Measurements from ENCODE around the gene RAB28. TPM values are rescaled to one million over a fixed set of nuclear protein-coding genes. Genes with fewer than 3 reads are reported as not detected.

RAB28 gene
- total and polyA plus RNA-seq, 2 experiments from 2014 or later: 15.3 to 23.9 TPM

DNA sequence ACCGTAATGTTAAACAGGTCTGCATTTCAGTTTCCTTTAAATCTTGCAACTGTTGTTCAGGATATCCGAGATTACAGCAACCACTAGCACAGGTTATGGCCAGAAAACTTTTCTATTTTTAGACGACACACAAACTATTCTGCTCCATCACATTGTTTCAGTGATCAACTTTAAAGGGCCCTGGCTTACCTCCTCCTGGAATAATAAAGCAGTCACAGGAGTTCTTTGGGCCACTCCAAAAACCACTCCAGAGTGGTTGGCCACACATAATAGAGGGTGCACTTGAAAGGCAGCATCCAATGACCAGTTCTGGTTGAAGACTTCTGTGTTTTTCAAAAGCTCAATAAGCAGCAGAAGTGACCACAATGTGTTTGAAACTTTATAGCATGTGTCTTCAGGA lies 118.9 kb downstream of the RAB28 start:
- no peaks in the 10 kb centered on the region for H3K9me3 Mint-ChIP-seq
- no peak overlapping the region for H3K4me2 ChIP-seq
- no peak overlapping the region for H3K27ac Mint-ChIP-seq
- H3K4me1 ChIP-seq (ENCODE audit: insufficient read depth): peaks cover 6% of the 10 kb centered on the region
- no peak overlapping the region for H2AFZ ChIP-seq
- H3K4me3 Mint-ChIP-seq: no peak overlapping the region
- peaks cover 12% of the 10 kb centered on the region for H3K9me2 ChIP-seq (ENCODE audit: insufficient read depth)
- no peaks in the 10 kb centered on the region; the same call in 2 of the 3 replicates for H3K36me3 Mint-ChIP-seq (ENCODE audit: low read depth)
- H3K4me1 Mint-ChIP-seq: peaks cover 4% of the 10 kb centered on the region
- no peaks in the 10 kb centered on the region for H3K36me3 ChIP-seq (ENCODE audit: insufficient read depth)
- no peak for DNase-seq (ENCODE audit: low spot score)
- H3K27me3 ChIP-seq (ENCODE audit: insufficient read depth): no peaks in the 10 kb centered on the region
- H3F3A ChIP-seq (replicated peaks; ENCODE audit: low read depth): no peaks in the 10 kb centered on the region
- H4K20me1 ChIP-seq (replicated peaks; ENCODE audit: insufficient read depth): no peaks in the 10 kb centered on the region
- H3K4me3 ChIP-seq: no peak overlapping the region
- peaks cover 2% of the 10 kb centered on the region for H3K27me3 Mint-ChIP-seq (ENCODE audit: insufficient read depth, low read depth, poor library complexity)
- no peaks in the 10 kb centered on the region for H3K79me2 ChIP-seq (replicated peaks; ENCODE audit: insufficient read depth)
- TF ChIP-seq, protein P1, sequence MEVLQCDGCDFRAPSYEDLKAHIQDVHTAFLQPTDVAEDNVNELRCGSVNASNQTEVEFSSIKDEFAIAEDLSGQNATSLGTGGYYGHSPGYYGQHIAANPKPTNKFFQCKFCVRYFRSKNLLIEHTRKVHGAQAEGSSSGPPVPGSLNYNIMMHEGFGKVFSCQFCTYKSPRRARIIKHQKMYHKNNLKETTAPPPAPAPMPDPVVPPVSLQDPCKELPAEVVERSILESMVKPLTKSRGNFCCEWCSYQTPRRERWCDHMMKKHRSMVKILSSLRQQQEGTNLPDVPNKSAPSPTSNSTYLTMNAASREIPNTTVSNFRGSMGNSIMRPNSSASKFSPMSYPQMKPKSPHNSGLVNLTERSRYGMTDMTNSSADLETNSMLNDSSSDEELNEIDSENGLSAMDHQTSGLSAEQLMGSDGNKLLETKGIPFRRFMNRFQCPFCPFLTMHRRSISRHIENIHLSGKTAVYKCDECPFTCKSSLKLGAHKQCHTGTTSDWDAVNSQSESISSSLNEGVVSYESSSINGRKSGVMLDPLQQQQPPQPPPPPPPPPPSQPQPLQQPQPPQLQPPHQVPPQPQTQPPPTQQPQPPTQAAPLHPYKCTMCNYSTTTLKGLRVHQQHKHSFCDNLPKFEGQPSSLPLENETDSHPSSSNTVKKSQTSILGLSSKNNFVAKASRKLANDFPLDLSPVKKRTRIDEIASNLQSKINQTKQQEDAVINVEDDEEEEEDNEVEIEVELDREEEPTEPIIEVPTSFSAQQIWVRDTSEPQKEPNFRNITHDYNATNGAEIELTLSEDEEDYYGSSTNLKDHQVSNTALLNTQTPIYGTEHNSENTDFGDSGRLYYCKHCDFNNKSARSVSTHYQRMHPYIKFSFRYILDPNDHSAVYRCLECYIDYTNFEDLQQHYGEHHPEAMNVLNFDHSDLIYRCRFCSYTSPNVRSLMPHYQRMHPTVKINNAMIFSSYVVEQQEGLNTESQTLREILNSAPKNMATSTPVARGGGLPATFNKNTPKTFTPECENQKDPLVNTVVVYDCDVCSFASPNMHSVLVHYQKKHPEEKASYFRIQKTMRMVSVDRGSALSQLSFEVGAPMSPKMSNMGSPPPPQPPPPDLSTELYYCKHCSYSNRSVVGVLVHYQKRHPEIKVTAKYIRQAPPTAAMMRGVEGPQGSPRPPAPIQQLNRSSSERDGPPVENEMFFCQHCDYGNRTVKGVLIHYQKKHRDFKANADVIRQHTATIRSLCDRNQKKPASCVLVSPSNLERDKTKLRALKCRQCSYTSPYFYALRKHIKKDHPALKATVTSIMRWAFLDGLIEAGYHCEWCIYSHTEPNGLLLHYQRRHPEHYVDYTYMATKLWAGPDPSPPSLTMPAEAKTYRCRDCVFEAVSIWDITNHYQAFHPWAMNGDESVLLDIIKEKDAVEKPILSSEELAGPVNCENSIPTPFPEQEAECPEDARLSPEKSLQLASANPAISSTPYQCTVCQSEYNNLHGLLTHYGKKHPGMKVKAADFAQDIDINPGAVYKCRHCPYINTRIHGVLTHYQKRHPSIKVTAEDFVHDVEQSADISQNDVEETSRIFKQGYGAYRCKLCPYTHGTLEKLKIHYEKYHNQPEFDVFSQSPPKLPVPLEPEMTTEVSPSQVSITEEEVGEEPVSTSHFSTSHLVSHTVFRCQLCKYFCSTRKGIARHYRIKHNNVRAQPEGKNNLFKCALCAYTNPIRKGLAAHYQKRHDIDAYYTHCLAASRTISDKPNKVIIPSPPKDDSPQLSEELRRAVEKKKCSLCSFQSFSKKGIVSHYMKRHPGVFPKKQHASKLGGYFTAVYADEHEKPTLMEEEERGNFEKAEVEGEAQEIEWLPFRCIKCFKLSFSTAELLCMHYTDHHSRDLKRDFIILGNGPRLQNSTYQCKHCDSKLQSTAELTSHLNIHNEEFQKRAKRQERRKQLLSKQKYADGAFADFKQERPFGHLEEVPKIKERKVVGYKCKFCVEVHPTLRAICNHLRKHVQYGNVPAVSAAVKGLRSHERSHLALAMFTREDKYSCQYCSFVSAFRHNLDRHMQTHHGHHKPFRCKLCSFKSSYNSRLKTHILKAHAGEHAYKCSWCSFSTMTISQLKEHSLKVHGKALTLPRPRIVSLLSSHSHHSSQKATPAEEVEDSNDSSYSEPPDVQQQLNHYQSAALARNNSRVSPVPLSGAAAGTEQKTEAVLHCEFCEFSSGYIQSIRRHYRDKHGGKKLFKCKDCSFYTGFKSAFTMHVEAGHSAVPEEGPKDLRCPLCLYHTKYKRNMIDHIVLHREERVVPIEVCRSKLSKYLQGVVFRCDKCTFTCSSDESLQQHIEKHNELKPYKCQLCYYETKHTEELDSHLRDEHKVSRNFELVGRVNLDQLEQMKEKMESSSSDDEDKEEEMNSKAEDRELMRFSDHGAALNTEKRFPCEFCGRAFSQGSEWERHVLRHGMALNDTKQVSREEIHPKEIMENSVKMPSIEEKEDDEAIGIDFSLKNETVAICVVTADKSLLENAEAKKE (CRISPR knock-in tag; IDR thresholded peaks at IDR 0.05): no peak
- ATAC-seq: no peak
- no peak overlapping the region for H3K27ac ChIP-seq (ENCODE audit: low read depth)

DNA sequence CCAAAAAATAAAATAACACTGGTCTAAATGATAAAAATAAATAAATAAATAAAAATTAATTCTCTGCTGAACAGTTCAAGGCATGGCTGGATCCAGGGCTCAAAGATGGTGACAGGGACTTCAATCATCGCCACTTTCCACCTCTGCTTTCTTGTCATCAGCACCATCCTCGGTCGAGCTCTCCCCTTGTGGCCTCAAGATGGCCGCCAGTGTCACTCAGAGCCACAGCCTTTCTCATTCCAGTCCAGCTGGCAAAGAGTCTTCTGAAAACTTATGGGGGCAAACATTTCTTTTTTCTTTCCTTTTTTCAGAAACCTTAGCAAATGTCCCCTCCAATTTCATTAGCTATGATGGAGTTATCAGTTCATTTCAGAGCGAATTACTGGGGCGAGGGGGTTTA lies 119.5 kb downstream of the RAB28 start:
- Mint-ChIP-seq H3K4me1 (peaks cover 4% of the 10 kb centered on the region), H3K36me3 (ENCODE audit: low read depth) (no peaks in the 10 kb centered on the region; the same call in 2 of the 3 replicates), H3K27me3 (ENCODE audit: insufficient read depth, low read depth, poor library complexity) (peaks cover 2% of the 10 kb centered on the region), H3K4me3 (no peak overlapping the region), H3K27ac (no peak overlapping the region), H3K9me3 (no peaks in the 10 kb centered on the region)
- H3K27ac ChIP-seq (ENCODE audit: low read depth): no peak overlapping the region
- DNase-seq (ENCODE audit: low spot score): no peak
- H3K27me3 ChIP-seq (ENCODE audit: insufficient read depth): no peaks in the 10 kb centered on the region
- H3K36me3 ChIP-seq (ENCODE audit: insufficient read depth): no peaks in the 10 kb centered on the region
- H3K4me2 ChIP-seq: no peak overlapping the region
- H4K20me1 ChIP-seq (replicated peaks; ENCODE audit: insufficient read depth): no peaks in the 10 kb centered on the region
- no peaks in the 10 kb centered on the region for H3F3A ChIP-seq (replicated peaks; ENCODE audit: low read depth)
- peaks cover 12% of the 10 kb centered on the region for H3K9me2 ChIP-seq (ENCODE audit: insufficient read depth)
- H3K4me3 ChIP-seq: no peak overlapping the region
- no peak for ATAC-seq
- peaks cover 6% of the 10 kb centered on the region for H3K4me1 ChIP-seq (ENCODE audit: insufficient read depth)
- H3K79me2 ChIP-seq (replicated peaks; ENCODE audit: insufficient read depth): no peaks in the 10 kb centered on the region
- H2AFZ ChIP-seq: no peak overlapping the region
- TF ChIP-seq, protein P2, sequence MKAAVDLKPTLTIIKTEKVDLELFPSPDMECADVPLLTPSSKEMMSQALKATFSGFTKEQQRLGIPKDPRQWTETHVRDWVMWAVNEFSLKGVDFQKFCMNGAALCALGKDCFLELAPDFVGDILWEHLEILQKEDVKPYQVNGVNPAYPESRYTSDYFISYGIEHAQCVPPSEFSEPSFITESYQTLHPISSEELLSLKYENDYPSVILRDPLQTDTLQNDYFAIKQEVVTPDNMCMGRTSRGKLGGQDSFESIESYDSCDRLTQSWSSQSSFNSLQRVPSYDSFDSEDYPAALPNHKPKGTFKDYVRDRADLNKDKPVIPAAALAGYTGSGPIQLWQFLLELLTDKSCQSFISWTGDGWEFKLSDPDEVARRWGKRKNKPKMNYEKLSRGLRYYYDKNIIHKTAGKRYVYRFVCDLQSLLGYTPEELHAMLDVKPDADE (IDR thresholded peaks at IDR 0.05): no peak
- TF ChIP-seq POLR2AphosphoS5 (IDR thresholded peaks at IDR 0.05; ENCODE audit: low read depth): no peak
- TF ChIP-seq STAT1 (IDR thresholded peaks at IDR 0.05; ENCODE audit: unreplicated experiment): no peak
- no peak for TF ChIP-seq EZH2phosphoT487 (IDR thresholded peaks at IDR 0.05; ENCODE audit: unreplicated experiment)
- TF ChIP-seq ZNF114 (CRISPR knock-in tag; IDR thresholded peaks at IDR 0.05): no peak
- no peak for TF ChIP-seq CREB1 (CRISPR knock-in tag; IDR thresholded peaks at IDR 0.05; ENCODE audit: low read depth)
- no peak for TF ChIP-seq EZH2 (IDR thresholded peaks at IDR 0.05; ENCODE audit: low read depth, unreplicated experiment)
- TF ChIP-seq, protein P3, sequence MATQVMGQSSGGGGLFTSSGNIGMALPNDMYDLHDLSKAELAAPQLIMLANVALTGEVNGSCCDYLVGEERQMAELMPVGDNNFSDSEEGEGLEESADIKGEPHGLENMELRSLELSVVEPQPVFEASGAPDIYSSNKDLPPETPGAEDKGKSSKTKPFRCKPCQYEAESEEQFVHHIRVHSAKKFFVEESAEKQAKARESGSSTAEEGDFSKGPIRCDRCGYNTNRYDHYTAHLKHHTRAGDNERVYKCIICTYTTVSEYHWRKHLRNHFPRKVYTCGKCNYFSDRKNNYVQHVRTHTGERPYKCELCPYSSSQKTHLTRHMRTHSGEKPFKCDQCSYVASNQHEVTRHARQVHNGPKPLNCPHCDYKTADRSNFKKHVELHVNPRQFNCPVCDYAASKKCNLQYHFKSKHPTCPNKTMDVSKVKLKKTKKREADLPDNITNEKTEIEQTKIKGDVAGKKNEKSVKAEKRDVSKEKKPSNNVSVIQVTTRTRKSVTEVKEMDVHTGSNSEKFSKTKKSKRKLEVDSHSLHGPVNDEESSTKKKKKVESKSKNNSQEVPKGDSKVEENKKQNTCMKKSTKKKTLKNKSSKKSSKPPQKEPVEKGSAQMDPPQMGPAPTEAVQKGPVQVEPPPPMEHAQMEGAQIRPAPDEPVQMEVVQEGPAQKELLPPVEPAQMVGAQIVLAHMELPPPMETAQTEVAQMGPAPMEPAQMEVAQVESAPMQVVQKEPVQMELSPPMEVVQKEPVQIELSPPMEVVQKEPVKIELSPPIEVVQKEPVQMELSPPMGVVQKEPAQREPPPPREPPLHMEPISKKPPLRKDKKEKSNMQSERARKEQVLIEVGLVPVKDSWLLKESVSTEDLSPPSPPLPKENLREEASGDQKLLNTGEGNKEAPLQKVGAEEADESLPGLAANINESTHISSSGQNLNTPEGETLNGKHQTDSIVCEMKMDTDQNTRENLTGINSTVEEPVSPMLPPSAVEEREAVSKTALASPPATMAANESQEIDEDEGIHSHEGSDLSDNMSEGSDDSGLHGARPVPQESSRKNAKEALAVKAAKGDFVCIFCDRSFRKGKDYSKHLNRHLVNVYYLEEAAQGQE (IDR thresholded peaks at IDR 0.05; ENCODE audit: unreplicated experiment): no peak
